SH-SY5Y (cell line): ENCODE results near the gene TMPRSS15.

Experiments used
- GATA2 ChIP-seq: IDR thresholded peaks from 2 replicates; pipeline ENCODE4 v1.6.1; 2011; ENCODE audit warnings: mild to moderate bottlenecking, low read depth, low read length
- GATA3 ChIP-seq: IDR thresholded peaks from 2 replicates; pipeline ENCODE4 v1.6.1; 2011; ENCODE audit warnings: low read depth, mild to moderate bottlenecking, low read length, moderate library complexity

Gene TMPRSS15

DNA sequence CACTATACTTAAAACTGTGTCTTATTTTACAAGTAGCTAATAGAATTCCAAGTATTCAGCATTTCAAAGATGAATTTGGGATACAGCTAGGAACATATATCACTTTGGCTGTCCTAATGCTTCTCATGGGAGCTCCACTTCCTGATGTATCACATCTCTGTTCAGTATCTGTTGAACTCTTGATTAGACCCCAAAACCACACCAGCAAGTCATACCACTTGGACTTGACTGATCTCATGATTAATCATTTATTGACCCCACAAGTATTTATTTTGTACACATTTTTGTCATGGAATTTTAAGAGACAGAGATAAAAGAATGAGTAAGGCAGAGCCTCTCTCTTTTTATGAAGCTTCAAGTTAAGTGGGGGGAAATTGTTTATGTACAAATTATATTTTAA lies 30.0 kb downstream of the TMPRSS15 start:
- TF ChIP-seq GATA2 (no peak), GATA3 (no peak)

DNA sequence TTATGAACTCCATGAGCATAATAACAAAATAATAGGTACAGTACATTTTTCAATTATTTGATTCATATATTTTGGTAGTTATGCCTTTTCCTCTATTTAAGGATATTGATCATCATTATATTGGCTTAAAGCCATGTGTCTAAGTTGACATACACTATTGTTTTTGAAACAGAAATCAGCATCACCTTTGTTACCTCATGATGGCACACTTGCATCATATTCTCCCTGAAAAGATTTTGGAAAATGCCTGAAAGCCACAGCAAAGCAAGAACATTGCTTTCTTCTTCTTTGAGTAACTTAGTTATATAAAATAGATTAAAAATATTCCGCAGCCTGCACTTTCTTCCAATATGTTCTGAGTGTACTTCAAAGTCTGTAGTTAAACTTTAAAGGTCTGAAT lies 33.3 kb downstream of the TMPRSS15 start:
- no peak for TF ChIP-seq GATA2
- no peak for TF ChIP-seq GATA3

DNA sequence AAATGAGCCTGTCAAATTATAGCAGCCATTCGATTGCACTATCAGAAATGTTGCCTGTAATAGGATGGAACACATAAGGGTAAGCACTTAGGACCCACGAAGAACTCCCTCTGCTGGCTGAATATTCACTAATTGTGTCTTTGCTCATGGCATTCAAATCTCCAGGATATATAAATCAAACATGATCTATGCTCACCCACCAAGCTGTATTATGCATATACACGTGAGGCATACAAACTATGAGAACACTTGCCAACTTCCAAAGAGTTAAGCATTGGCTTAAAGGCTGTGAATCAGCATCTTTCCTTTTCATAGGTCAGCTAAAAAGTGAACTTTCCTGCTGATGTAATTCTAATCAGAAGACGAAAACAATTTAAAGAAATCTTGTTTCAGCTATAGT lies 34.5 kb downstream of the TMPRSS15 start:
- TF ChIP-seq GATA2 (no peak), GATA3 (no peak)

DNA sequence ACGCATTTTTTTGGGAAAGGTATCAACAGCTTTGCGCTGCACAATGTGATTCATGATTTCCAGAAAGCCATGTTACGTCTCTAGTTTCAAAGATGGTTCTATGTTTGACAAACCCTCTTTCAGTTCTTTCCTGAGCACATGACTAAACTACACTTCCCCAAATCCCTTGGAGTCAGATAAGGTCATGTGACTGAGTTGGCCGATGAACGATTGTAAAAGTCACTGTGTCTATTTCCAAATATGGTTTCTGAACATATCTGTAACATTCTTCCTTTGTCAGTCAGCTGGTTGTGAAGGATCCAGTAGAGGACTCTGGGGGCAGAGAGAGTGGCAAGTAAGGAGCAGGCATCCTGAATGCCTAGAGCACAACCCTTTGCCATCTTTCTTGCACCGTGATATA lies 35.4 kb downstream of the TMPRSS15 start:
- no peak for TF ChIP-seq GATA2
- no peak for TF ChIP-seq GATA3

DNA sequence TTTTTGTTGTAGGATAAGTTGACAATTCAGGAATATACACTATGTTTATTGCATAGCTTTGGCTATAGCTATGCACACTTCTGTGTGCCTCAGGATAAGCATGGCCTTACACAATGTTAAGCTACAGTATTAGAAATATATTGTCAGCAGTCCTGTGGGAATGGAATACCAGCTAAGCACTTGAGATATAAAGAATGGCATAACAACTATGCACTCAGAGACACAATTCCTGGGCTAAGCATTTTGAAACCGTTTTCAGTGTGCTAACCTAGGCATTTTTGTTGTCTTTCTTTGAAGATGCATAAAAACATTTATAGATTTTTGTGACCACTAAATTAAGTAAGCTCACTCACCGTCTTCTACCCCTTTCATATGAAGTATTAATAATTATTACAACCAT lies 46.8 kb downstream of the TMPRSS15 start:
- no peak for TF ChIP-seq GATA3
- TF ChIP-seq GATA2: no peak

DNA sequence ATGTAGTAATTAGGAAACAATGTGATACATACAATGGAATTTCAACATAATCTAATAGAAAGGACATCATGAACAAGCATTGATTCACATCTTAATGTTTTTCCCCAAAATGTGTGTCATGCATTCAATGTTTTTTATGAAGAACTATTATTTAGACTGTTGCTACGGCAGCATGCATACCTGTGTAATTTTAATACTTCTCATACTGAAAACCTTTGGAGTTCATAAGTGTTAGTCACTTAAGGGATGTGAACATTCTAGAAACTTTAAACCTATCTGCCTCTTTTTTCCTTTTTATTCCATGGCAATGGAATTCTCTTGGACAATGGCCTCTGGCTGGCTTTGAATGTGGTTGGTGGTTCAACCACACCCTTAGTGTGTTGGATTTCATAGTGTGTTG lies 48.6 kb downstream of the TMPRSS15 start:
- TF ChIP-seq GATA3 (no peak), GATA2 (no peak)

DNA sequence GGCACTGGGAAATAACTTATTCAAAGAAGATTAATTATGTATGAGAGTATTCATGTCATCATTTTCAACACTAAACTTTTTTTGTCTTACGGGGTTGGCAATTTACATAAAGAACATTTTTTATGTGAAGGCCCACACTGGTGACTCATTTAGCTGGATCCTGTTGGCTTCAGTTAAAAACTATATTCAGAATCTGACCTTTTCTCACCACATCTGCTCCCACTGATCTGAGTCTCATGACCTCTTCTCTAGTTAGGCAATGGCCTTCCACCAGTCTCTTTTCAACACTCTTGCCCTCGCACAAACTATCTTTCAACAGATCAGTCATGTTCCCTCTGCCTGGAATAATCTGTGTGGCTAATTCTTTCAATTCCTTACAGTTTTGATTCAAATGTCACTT lies 53.4 kb downstream of the TMPRSS15 start:
- TF ChIP-seq GATA3 (no peak), GATA2 (no peak)

DNA sequence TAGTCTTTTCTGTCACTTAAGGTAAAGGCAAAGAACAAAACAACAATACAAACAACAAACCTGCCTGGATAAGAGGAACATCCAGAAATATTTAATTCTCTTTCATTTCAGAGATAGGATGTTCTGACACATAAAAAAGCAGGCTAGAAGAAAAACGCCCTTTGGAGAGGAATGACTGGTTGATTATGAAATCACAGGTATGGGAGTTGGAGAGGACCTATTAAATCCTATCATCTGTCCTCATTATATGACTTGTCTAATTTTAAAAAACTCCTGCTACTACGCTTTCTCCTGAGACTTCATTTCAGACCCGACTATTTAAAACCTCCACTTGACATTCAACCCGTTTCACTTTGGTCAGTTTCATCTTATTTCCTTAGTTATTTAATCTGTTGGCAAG lies 54.1 kb downstream of the TMPRSS15 start:
- TF ChIP-seq GATA3: no peak
- no peak for TF ChIP-seq GATA2

DNA sequence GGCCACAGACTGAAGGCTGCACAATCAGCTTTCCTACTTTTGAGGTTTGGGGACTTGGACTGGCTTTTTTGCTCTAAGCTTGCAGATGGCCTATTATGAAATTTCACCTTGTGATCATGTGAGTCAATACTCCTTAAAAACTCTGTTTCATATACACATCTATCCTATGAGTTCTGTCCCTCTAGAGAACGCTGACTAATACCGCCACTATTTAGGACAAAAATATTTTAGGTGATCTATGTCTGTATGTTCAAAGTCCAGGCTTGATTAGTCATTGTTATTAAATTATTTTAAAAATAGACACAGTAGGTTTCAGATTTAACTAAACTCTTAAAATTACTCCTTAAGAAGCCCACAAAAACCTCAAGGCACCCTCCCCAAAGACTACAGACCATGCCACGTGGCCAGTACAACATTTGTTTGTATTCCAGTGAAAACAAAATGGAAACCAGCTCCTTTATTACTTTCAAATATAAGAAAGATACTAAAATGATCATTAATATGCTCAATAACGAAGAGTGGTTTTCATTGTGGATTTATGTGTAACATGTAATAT lies 63.1 kb downstream of the TMPRSS15 start:
- TF ChIP-seq GATA2 (no peak), GATA3 (no peak)

DNA sequence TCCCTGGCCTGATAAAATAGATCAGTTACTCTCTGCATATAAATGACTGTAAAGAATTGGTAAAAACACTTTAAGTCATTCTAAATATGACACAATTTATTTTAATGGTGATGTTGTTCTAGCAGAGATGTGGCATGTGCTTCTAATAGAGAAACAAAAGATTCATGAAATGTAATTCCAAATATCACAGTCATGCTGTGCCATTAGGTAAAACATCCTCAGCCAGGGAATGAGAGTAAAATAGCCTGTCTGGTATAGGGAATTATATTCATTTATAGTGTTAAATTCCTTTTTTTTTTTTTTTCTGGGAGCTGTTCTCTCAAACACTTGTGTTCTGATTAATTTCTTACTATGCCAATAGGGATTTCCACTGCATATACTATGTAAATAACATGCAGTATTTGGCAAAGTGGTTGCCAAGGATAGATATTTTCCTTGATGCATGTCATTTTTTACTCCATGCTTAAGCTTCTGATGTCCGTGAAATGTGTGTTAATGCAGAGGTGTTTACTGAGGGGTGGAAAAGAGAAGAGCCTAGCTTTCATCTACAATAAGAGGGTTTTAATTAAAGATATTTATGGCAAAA lies 67.8 kb downstream of the TMPRSS15 start:
- TF ChIP-seq GATA2 (no peak), GATA3 (no peak)

DNA sequence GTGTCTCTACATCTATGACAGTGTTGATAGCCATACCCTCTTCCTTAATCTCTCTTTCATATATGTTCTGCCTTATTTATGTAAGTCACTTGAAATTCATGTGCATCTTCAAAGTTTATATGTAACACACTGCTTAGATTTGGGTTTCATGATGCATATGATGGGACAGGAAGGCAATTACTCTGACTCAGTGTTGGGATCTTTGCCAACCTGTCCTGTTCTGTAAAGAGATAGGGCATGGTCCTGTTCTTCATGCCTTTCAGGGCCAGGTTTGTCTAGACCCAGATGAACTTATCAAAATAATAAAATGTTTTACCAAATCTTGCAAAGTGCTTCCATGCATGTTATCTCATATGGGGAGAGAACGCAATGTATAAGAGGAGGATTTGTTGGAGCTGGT lies 69.5 kb downstream of the TMPRSS15 start:
- TF ChIP-seq GATA3 (no peak), GATA2 (no peak)

DNA sequence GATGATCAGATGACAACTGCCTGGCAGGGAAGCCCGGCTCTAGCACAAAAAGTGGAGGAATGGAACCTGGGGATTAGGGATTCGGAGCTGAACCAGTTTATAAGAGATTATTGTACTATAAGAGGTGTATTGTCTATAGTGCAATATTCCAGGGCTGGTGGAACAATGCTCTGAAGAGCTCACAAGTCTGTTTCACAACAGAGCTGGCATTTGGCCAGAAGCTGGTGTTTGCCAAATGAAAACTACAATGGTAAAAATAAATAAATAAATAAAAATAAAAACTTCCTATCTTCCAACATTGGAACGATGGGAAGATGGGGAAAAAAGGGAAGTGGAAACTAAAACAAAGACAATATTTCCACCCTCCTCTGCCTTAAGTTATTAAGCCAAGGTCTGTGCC lies 85.4 kb downstream of the TMPRSS15 start:
- TF ChIP-seq GATA3: no peak
- no peak for TF ChIP-seq GATA2

DNA sequence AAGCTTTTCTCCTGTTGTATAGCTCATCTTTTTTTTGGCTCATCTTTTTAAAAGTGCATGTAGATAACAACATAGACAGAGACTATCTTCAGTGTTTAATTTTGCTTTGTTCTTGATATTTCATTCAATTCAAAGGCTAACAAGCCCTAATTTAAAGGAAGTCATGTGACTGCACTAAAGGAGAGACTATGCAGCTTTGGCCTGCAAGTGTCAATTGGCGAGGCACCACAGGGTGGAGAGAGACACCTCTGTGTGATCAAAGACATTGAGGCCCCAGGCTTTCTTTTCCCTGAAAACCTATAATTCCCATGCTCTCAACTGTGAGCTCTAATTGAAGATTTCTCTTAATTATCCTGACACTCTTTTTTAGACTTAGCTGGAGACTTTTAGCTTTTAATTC lies 105.4 kb downstream of the TMPRSS15 start:
- TF ChIP-seq GATA2 (no peak), GATA3 (no peak)

DNA sequence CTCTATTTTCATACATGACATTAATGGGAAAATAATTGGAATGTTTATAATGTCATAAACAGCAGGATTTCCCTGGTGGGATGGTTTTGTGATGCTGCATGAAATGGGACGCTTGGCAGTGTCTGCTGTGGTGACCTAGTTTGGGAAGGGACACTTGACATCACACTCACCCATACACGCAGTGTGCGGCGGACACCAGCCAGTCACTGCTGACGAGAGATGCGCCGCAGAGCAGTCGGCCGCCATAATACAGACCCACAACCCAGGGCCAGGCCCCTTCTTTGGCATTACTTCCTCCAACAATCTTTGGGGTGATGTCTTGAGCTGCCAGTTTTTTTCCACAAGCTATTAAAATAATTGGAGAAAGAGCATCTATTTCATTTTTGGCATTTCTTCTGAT lies 109.5 kb downstream of the TMPRSS15 start:
- TF ChIP-seq GATA3: no peak
- TF ChIP-seq GATA2: no peak

DNA sequence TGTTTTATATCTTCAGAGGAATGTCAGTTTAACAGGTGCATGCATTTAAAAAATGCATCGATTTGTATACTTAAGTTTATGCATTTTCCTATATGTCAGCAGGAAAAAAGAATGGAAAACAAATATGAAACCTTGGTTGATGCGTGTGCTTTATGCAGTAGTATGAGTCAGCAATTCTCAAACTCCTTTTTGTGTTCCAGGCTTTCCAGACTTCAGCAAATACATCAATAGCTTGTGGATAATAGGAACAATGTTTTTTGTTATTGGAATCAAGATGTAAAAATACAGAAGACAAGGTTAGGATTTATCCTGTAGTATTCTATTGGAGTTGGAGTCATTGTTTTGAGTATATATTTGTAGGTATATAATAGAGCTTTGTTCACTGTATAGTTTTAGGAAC lies 113.7 kb downstream of the TMPRSS15 start:
- TF ChIP-seq GATA3 (no peak), GATA2 (no peak)

DNA sequence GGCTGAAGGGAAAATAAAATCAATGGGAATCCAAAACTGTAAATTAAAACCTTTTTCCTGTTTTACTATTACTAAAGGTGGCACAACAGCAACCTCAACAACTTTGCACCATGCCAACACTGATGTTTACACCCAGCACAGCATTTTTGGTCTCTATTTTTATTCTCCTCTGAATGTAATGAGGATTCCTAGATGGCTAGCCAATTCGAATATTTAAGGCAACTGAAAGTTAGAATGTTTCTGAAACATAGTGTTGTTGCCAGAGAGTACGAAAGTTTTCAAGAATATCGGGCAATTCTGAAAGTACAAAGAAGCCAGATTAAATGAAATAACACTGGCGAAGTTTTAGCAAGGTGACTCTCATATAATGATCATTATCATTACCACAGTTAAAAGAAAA lies 118.2 kb downstream of the TMPRSS15 start:
- TF ChIP-seq GATA3 (no peak), GATA2 (no peak)

DNA sequence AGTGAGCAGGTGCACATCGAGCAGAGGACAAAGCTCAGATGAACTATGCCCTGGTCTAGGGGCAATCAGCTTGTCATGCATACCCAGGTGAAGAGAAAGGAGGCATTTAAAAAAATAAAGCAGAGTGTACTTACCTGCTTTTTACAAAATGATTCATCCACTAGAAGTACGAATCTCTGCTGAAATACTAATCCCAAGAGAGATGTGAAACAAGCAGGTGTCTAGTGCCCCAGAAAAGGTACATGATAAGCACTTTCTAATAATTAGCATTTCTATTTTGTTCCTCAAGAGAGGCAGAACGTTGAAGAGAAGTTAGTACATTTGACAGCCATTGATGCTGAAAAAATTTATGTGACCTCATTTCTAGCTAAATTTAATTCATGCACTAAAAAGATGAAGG lies 127.8 kb downstream of the TMPRSS15 start:
- TF ChIP-seq GATA2 (no peak), GATA3 (no peak)
